HepG2 (cell line): Measurements from ENCODE around the gene LRTM2. TPM values are rescaled to one million over a fixed set of nuclear protein-coding genes. Genes with fewer than 3 reads are reported as not detected.
A peak's percentile ranks its signal among the peaks of the same experiment; 100 is the strongest.

Source experiments
- ARID2 ChIP-seq: sonication (generic); formaldehyde crosslinking; IDR thresholded peaks from 2 replicates; pipeline ENCODE4 v1.8.1; 2022; ENCODE audit warnings: mild to moderate bottlenecking, missing genetic modification reagents, borderline replicate concordance
- CEBPB ChIP-seq: IDR thresholded peaks from 2 replicates; pipeline ENCODE4 v1.6.1; 2011; ENCODE audit warnings: low read depth, low read length, improper control_type of control experiment, borderline replicate concordance
- E2F5 ChIP-seq: sonication (generic); formaldehyde crosslinking; conservative IDR thresholded peaks from 2 replicates; pipeline ENCODE4 v1.4.0; 2020; ENCODE audit warnings: missing genetic modification reagents
- ELF3 ChIP-seq: IDR thresholded peaks from 2 replicates; pipeline ENCODE4 v1.6.1; 2016; ENCODE audit warnings: missing genetic modification reagents, missing compliant biosample characterization
- GPN1 ChIP-seq: sonication (generic); formaldehyde crosslinking; IDR thresholded peaks from 2 replicates; pipeline ENCODE4 v1.5.1; 2020; ENCODE audit warnings: missing genetic modification reagents, borderline replicate concordance
- NR0B2 ChIP-seq: sonication (generic); formaldehyde crosslinking; IDR thresholded peaks from 2 replicates; pipeline ENCODE4 v1.4.0; 2020; ENCODE audit warnings: mild to moderate bottlenecking, missing genetic modification reagents
- PCBP1 ChIP-seq: fragments of 200-400 bp; formaldehyde crosslinking; IDR thresholded peaks from 2 replicates; pipeline ENCODE4 v1.6.1; 2017; ENCODE audit warnings: mild to moderate bottlenecking, low read depth, low read length, borderline replicate concordance
- RBAK ChIP-seq: sonication (generic); formaldehyde crosslinking; IDR thresholded peaks from 2 replicates; pipeline ENCODE4 v1.5.1; 2020; ENCODE audit warnings: mild to moderate bottlenecking, missing genetic modification reagents
- RFX5 ChIP-seq: IDR thresholded peaks from 2 replicates; pipeline ENCODE4 v1.6.1; 2011; ENCODE audit warnings: low read depth, low read length, improper control_type of control experiment
- SNAI1 ChIP-seq: sonication (generic); formaldehyde crosslinking; IDR thresholded peaks from 2 replicates; pipeline ENCODE4 v1.5.0; 2020; ENCODE audit warnings: mild to moderate bottlenecking, missing genetic modification reagents, borderline replicate concordance
- ZBTB38 ChIP-seq: sonication (generic); formaldehyde crosslinking; IDR thresholded peaks from 2 replicates; pipeline ENCODE4 v1.5.1; 2020; ENCODE audit warnings: mild to moderate bottlenecking, missing genetic modification reagents
- ZNF382 ChIP-seq: sonication (generic); formaldehyde crosslinking; IDR thresholded peaks from 2 replicates; pipeline ENCODE4 v1.5.0; 2020; ENCODE audit warnings: missing genetic modification reagents, mild to moderate bottlenecking, borderline replicate concordance
- ZNF414 ChIP-seq: sonication (generic); formaldehyde crosslinking; IDR thresholded peaks from 2 replicates; pipeline ENCODE4 v1.5.0; 2020; ENCODE audit warnings: missing genetic modification reagents
- ZNF446 ChIP-seq: sonication (generic); formaldehyde crosslinking; IDR thresholded peaks from 2 replicates; pipeline ENCODE4 v1.5.0; 2020; ENCODE audit warnings: mild to moderate bottlenecking, missing genetic modification reagents
- ZNF501 ChIP-seq: sonication (generic); formaldehyde crosslinking; IDR thresholded peaks from 2 replicates; pipeline ENCODE4 v1.5.1; 2020; ENCODE audit warnings: mild to moderate bottlenecking, moderate library complexity, missing genetic modification reagents
- ZNF543 ChIP-seq: sonication (generic); formaldehyde crosslinking; IDR thresholded peaks from 2 replicates; pipeline ENCODE4 v1.4.0; 2020; ENCODE audit warnings: mild to moderate bottlenecking, missing genetic modification reagents
- ZNF746 ChIP-seq: sonication (generic); formaldehyde crosslinking; IDR thresholded peaks from 2 replicates; pipeline ENCODE4 v1.8.0; 2022; ENCODE audit warnings: mild to moderate bottlenecking, missing genetic modification reagents
- polyA plus RNA-seq, 8 experiments: library from polyadenylated mRNA; depleted of rRNA in 3 of 8; stranded (reverse) in 7 of 8; unstranded in 1 of 8; fragments of >200 nt; fragmentation: Illumina TruSeq in 4 of 8; extraction: Trizol in 4 of 8; gene quantifications; 2 replicates each; pipeline versions ENCODE4 v1.2.1 to v1.2.3, GENCODE V29; 2011 to 2016; ENCODE audit warnings: low read depth in 4 of 8, missing spikeins in 1 of 8, mixed read lengths in 1 of 8; ENCODE audit not compliant: insufficient read depth in 1 of 8
- total RNA-seq, 5 experiments: library from RNA; depleted of rRNA; stranded (reverse); fragments of >200 nt; fragmentation: Illumina TruSeq; extraction: Trizol; gene quantifications; 2 replicates each; pipeline ENCODE4 v1.2.3, GENCODE V29; 2016; ENCODE audit warnings: low read depth in 1 of 5
- TF ChIP-seq, protein P1 (sequence below): fragments of 450-650 bp; IDR thresholded peaks from 2 replicates; pipeline ENCODE4 v1.6.1; 2016
- TF ChIP-seq, protein P2 (sequence below): IDR thresholded peaks from 2 replicates; pipeline ENCODE4 v1.6.1; 2016; ENCODE audit warnings: low read depth, borderline replicate concordance
- TF ChIP-seq, protein P3 (sequence below): IDR thresholded peaks from 2 replicates; pipeline ENCODE4 v1.6.1; 2016; ENCODE audit warnings: missing biosample characterization, missing genetic modification reagents, low read depth
- TF ChIP-seq, protein P4 (sequence below): sonication (generic); formaldehyde crosslinking; IDR thresholded peaks from 2 replicates; pipeline ENCODE4 v1.4.0; 2020; ENCODE audit warnings: missing genetic modification reagents

The LRTM2 gene
- total and polyA plus RNA-seq, 2 of the 13 experiments (the other 11 are each of a cell fraction or from before 2014, with no cell fraction given): 0.09 TPM; not detected in 1

DNA sequence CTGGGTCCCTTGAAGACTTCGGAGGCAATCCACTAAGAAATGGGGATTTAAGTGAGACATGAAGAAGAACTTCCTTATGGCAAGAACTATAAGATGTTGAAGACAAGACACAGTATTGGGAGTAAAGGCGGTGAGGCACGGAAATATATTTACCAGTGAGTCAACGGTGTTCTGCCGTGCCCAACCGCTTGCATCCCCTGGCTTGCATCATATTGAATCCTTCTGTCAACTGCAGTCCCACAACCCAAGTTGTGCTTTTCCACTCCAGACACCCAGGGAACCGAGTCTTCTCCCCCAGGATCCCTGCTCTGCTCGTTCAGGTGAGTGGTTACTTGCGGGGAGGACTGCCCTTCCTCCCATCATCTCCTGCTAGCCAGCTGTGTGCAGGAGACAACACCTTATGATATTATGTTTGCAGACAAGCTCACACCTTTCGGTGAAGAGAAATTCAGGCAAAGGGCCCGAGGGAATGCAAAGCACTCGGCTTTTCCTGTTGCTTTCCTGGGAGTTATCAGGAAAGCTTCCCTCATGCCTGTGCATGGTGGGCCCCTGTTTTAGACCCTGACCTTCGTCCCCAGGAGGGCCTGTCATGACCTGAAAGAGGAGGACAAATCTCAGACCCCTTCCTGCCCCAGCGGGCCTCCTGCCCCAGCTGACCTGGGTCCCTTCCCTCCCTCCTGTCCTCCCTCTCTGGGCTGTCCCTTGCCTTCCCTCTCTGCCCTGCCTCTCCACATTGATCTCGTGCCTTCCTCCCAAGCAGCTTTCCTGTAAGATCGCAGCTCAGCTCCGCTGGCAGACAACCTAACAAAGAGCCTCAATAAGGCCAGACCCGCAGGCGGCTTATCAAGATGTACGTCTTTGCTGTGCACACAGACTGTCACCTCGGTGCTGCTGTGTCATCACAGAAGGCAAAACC, 4.3 kb upstream of the LRTM2 start (continued):
- no peak for TF ChIP-seq SNAI1 (CRISPR knock-in tag)
- peak; percentile 98 for TF ChIP-seq ZNF746 (CRISPR knock-in tag)
- no peak for TF ChIP-seq ZNF414 (CRISPR knock-in tag)
- peak; percentile 78; the same call in 1 of the 2 replicates for TF ChIP-seq CEBPB
- TF ChIP-seq, protein P1, sequence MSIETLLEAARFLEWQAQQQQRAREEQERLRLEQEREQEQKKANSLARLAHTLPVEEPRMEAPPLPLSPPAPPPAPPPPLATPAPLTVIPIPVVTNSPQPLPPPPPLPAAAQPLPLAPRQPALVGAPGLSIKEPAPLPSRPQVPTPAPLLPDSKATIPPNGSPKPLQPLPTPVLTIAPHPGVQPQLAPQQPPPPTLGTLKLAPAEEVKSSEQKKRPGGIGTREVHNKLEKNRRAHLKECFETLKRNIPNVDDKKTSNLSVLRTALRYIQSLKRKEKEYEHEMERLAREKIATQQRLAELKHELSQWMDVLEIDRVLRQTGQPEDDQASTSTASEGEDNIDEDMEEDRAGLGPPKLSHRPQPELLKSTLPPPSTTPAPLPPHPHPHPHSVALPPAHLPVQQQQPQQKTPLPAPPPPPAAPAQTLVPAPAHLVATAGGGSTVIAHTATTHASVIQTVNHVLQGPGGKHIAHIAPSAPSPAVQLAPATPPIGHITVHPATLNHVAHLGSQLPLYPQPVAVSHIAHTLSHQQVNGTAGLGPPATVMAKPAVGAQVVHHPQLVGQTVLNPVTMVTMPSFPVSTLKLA: no peak
- TF ChIP-seq PCBP1: no peak
- TF ChIP-seq NR0B2 (CRISPR knock-in tag): no peak
- TF ChIP-seq, protein P2, sequence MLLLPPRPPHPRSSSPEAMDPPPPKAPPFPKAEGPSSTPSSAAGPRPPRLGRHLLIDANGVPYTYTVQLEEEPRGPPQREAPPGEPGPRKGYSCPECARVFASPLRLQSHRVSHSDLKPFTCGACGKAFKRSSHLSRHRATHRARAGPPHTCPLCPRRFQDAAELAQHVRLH (CRISPR knock-in tag): no peak
- no peak for TF ChIP-seq RFX5
- TF ChIP-seq ZNF501 (CRISPR knock-in tag): 0 out of 2 replicates have a peak, but pooled peaks have one; percentile 35
- TF ChIP-seq, protein P3, sequence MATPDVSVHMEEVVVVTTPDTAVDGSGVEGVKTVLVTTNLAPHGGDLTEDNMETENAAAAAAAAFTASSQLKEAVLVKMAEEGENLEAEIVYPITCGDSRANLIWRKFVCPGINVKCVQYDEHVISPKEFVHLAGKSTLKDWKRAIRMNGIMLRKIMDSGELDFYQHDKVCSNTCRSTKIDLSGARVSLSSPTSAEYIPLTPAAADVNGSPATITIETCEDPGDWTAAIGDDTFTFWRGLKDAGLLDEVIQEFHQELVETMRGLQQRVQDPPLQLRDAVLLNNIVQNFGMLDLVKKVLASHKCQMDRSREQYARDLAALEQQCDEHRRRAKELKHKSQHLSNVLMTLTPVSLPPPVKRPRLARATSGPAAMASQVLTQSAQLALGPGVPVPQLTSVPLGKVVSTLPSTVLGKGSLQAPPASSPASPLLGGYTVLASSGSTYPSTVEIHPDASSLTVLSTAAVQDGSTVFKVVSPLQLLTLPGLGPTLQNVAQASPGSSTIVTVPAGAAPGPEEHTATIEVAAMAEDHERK (CRISPR knock-in tag): no peak
- no peak for TF ChIP-seq ARID2 (CRISPR knock-in tag)
- no peak for TF ChIP-seq ZBTB38
- no peak for TF ChIP-seq GPN1
- TF ChIP-seq RBAK: no peak
- TF ChIP-seq, protein P4, sequence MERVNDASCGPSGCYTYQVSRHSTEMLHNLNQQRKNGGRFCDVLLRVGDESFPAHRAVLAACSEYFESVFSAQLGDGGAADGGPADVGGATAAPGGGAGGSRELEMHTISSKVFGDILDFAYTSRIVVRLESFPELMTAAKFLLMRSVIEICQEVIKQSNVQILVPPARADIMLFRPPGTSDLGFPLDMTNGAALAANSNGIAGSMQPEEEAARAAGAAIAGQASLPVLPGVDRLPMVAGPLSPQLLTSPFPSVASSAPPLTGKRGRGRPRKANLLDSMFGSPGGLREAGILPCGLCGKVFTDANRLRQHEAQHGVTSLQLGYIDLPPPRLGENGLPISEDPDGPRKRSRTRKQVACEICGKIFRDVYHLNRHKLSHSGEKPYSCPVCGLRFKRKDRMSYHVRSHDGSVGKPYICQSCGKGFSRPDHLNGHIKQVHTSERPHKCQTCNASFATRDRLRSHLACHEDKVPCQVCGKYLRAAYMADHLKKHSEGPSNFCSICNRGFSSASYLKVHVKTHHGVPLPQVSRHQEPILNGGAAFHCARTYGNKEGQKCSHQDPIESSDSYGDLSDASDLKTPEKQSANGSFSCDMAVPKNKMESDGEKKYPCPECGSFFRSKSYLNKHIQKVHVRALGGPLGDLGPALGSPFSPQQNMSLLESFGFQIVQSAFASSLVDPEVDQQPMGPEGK (CRISPR knock-in tag): peak; percentile 50
- no peak for TF ChIP-seq ZNF382 (CRISPR knock-in tag)
- TF ChIP-seq ZNF446: no peak
- no peak for TF ChIP-seq E2F5
- TF ChIP-seq ELF3 (CRISPR knock-in tag): peak; percentile 32
- TF ChIP-seq ZNF543 (CRISPR knock-in tag): 0 out of 2 replicates have a peak, but pooled peaks have one; percentile 57
